ENCODE measurements around the gene ATXN1.

The ATXN1 gene

GRCh38 chr6:16742116-16742515, 19.1 kb downstream of the ATXN1 start:
- no peak for DNase-seq

DNA sequence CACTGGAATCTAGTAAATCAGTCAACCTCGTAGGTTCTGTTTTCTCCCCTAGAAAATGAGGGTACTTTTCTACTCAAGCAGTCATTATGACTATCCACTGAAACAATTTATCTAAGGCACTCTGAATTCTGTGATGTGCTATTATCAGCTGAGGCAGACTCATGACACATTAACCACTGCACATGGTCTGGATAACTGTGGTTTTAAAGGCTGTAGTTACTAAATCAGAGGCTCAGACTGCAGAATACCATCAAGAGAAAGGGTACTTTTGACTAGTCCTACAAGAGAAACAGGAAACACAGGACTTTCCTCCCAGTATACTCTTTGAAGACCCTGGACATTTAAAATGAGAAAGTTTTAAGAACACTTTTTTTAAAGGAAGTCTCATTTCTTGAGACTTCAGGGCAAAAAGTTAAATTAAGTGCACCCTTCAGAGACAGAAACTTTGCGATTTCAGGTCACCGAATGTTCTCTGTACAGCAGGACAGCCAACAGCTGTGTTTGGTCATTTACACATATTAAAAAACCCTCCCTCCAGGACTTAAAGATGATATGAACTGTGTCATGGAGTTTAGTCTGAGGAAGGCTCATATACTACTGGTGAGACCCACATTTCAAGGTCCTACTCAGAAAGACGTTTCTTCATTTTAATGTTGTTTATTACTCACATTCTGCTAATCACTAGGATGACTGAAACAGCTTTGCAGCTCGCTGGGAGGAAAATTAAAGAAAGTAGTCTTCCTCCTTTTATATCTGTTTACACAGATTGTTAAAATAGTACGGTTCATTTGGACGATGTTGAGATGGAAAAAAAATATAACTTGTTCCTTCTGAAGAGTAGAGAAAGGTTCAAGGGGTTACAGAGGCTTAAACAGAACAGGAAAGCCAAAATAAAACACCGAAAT, 19.9 kb downstream of the ATXN1 start:
- no peak for DNase-seq

DNA sequence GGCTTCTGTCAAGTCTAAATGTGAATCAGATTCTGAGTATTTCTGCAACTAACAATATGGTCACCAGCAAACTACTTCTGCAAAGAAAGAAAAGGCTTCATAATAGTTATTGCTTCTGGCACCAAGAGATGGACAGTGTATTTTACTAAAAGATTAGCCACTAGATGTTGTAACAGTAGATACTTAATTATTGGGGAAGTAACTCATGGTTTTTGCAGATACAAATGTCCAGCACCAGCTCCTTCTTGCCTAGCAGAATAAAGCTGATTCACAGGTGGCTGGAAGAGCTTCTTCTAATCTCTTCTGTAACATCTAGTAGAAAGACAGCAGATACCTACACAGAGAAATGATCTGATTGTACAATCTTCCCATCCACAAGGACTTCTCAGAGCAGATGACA, 21.2 kb downstream of the ATXN1 start:
- DNase-seq: no peak

- DNase-seq: no peak
Measured at GRCh38 chr6:16739329-16739801, 21.9 kb downstream of the ATXN1 start.

DNA sequence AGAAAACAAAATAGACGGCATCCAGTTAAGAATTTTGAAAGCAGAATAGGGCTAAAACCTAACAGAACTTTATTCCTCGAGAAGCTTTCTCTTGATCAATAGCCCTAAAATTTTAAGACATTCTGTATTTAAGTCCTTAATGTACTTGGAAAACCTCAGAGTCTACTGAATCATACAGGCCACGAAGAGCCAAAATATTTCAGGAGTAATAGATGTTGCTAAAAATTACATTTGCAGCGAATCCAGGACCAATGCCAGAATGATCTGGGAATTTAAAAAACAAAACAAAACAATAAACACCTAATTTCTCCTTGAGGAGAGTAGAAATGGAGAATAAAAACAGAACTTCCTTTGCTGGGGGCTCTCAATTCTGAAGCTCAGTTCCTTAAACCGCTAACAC, 23.3 kb downstream of the ATXN1 start:
- no peak for DNase-seq

DNA sequence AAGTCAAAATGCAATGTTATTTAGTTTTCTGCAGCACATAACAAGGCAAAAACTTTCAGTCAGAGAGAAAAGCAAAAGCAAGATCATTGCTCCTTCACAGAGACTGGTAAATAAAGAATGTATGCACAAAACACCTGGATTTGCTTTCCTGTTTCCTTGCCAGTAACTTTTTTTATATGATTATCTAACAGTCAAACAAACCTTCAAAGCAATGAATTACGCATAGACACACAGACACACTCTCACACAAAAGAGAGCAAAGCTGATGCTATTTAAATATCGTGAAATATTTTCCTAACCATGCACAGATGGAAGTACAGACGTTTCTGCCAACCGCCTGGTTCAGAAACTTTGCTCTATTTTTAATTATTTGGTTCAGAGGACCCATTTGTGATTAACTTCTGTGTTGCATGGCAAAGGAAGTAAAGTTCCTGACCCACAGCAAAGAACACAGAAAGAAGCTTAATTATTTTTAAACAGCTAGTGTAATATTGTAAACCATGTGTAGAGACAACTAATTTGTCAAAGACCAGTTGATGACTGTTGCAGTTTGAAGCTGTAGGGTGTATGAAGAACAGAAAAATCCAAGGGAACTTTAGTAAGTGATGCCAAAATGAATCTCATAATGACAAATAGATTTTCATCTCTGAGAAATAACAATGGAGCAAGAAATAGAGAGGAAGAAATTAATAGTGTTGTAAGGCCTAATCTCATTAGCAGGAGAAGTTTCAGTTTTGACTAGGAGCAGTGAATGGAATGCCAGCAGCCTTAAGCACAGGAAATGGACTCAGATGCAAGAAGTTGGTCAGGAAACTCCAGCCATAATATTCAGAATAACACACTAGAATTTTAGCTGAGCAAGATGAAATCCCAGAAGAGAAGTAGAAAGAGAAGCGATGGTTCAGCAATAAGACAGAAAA, 24.1 kb downstream of the ATXN1 start:
- DNase-seq: no peak

GRCh38 chr6:16735014-16735413, 26.2 kb downstream of the ATXN1 start:
- DNase-seq: no peak

GRCh38 chr6:16733085-16733484, 28.2 kb downstream of the ATXN1 start:
- DNase-seq: no peak

GRCh38 chr6:16731478-16732051, 29.7 kb downstream of the ATXN1 start:
- DNase-seq: peak; percentile 41

- DNase-seq: no peak
Measured at GRCh38 chr6:16730738-16731477, 30.4 kb downstream of the ATXN1 start.

DNA sequence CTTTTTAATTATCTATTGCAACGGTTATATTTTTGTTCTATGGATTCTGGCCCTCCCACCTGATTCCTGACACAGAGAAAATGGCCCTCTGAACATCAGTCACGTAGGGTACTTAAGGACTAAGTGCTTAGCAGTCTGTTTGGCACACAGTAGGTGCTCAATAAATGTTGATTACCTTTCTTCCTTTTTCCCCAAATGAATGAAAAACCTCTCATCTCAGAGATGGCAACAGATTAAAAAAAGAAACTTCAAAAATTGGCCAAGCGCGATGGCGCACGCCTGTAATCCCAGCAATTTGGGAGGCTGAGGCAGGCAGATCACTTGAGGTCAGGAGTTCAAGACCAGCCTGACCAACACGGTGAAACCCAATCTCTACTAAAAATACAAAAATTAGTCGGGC, 31.5 kb downstream of the ATXN1 start:
- DNase-seq: no peak

DNA sequence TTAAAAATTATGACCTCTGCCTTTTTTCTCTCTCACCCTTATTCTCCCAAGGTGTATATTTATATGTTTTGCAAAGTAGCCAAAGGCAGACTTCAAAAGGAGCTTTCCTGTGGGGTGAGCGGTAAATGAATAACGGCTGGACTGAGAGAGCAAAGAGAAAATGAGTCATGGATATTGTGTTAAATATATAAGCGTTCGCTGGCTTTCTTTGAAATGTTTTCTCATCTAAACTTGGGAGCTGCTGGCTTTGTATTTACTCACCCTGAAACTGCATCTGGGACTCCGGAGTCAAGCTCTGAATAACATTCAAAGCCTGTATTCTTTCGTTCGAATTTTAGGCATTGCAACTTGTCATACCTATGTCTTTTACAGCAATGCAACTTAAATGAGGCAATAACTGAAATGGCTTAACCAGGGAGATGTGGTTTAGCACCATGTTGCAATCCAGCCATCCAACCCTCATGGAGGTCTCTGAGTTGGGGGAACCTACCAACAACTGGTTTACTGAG, 32.0 kb downstream of the ATXN1 start:
- DNase-seq: peak; percentile 58

DNA sequence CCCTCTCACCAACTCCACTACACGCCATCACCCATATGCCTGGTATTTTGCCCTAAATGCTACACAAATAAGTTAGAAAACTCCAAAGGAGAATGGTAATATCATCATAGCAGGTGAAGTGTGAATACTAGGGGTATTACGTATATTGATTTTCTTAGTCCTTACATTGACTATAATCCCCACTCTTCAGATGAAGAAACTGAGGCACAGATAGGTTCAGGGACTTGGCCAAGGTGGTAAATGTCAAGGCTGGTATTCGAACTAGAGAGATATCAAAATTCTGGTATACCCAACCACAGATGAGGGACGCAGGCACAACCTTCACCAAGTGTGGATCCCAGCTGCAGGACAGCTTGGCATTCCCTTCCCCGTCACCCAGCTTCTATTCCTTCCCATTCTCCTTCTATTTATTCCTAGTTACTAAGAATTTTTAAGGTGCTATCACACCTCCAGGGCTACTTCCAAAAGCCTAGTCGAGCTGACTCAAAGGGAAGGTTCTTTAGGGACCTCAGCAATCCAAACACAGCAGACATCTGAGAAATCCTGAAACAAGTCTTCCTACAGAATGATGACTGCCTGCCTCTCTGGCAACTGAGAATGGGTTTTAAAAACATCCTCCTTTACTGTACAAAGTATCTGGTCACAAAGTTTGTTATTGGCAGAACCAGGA, 32.6 kb downstream of the ATXN1 start:
- no peak for DNase-seq

DNA sequence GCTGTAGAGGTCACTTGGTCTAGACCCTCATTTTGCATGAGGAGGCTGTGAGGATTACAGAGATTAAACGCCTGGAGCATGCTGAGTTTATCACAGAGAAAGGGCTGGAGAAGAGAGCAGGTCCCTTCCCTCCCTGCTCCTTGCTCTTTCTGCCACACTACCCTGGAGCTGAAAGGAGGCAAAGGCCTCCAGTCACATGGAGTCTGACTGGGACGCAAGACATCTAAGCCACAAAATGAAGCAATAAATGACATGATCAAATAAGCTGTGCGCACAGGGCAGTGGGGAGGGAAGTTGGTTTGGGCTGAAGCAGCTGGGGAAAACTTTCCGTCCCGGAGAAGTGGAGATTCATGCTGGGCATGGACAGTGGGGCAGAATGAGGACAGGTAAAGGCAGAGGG, 33.3 kb downstream of the ATXN1 start:
- DNase-seq: no peak

DNA sequence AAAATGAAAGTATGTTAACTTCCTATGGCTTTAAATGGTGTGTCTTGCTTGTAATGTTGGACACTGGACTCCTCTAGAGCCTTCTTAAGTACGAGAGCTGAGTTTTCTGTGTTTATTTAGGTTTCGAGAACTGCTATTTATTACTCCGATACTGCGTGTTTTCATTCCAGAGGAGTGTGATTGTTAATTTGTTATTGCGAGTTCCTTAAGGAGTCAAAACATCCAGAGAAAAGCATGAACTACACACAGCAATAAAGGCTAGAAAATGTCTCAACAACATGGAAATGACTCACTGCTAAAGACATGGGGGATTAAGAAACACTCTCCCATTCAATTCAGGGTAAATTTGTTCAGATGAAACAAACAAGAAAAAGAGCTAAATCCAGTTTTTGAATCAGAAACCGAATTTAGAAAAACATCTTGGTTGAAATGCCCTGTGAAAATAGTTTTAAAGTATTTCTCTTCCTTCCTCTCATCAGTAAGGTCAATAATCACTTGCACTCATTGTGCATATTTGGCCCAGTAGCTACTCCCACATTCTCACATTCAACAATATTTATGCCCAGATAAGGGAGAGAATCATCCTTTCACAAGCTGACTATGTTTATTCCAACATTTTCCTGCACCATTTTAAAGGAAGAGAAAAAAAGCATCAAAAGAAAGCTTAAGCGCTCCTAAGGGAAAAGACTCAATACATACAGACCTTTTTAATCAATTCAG, 36.0 kb downstream of the ATXN1 start:
- no peak for DNase-seq

GRCh38 chr6:16723826-16724225, 37.4 kb downstream of the ATXN1 start:
- DNase-seq: no peak

GRCh38 chr6:16723402-16723801, 37.9 kb downstream of the ATXN1 start:
- DNase-seq: no peak

DNA sequence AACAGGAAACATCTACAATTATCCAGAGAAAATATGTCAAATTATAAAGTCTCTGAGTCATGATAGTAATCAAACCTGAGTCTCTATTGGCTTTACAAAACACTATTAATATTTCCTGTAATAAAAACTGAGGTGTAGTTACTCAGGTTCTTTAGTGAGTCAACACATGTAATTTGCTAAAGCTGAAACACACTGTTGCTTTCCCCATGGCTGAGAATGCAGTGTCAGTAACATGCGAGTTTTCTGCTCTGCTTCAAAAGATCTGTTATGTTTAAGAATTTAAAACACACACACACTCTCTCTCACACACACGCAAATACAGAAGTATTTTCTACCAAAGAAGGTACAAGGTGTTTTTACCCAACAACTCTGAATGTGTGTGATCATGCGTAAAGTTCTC, 38.6 kb downstream of the ATXN1 start:
- DNase-seq: no peak

GRCh38 chr6:16721977-16722376, 39.3 kb downstream of the ATXN1 start:
- no peak for DNase-seq

- DNase-seq: no peak
Measured at GRCh38 chr6:16720861-16721260, 40.4 kb downstream of the ATXN1 start.

- no peak for DNase-seq
Measured at GRCh38 chr6:16719488-16719887, 41.8 kb downstream of the ATXN1 start.

Data from NK-92 treated with Interleukin-12 subunit alpha and Interleukin-12 subunit beta, amount 100 ng/mL, for 24 hours (cell line).